HFFc6 (cell line): ENCODE measurements around the gene DNASE1L2. TPM values are rescaled to one million over a fixed set of nuclear protein-coding genes. Genes with fewer than 3 reads are reported as not detected.

ENCODE experiments used
- DNase-seq: peaks from one replicate; pipeline ENCODE4 v3.0.0-alpha.2; 2018
- H3K27ac Mint-ChIP-seq: 2 replicates; pipeline ENCODE4 v1.8.0; 2020; ENCODE audit warnings: mild to moderate bottlenecking, mixed read lengths
- H3K27me3 Mint-ChIP-seq: 2 replicates; pipeline ENCODE4 v1.8.0; 2021; ENCODE audit warnings: mild to moderate bottlenecking, moderate library complexity, mixed read lengths; ENCODE audit not compliant: insufficient read depth
- H3K36me3 Mint-ChIP-seq: 2 replicates; pipeline ENCODE4 v1.8.0; 2021; ENCODE audit warnings: low read depth, mixed read lengths
- H3K4me1 Mint-ChIP-seq: 2 replicates; pipeline ENCODE4 v1.8.0; 2020; ENCODE audit warnings: low read depth, mixed read lengths
- H3K4me3 Mint-ChIP-seq: 2 replicates; pipeline ENCODE4 v1.8.0; 2020; ENCODE audit warnings: mild to moderate bottlenecking, moderate library complexity, mixed read lengths
- H3K9me3 Mint-ChIP-seq: 2 replicates; pipeline ENCODE4 v1.8.0; 2020; ENCODE audit warnings: mild to moderate bottlenecking, mixed read lengths
- CTCF ChIP-seq: fragments of 200-600 bp; sonication (generic); IDR thresholded peaks from 2 replicates; pipeline ENCODE4 v1.5.0; 2021; ENCODE audit warnings: antibody characterized with exemption, mild to moderate bottlenecking
- total RNA-seq, 6 experiments: library from RNA; stranded (reverse); fragmentation: NEBNext Ultra II Directional; extraction: Animal tissue kit (Norgen Biotek cat#: 25700); gene quantifications; 2 replicates in 1 of 6; 3 replicates in 5 of 6; pipeline ENCODE4 v1.2.3, GENCODE V29; 2021

DNASE1L2 gene
- total RNA-seq, 6 experiments from 2014 or later: 0.82 to 1.5 (median 1.1) TPM

GRCh38 chr16:2208308-2208707, 27.9 kb upstream of the DNASE1L2 start:
- peaks cover 11% of the 10 kb centered on the region; the same call in 1 of the 2 replicates for H3K36me3 Mint-ChIP-seq
- no peaks in the 10 kb centered on the region for H3K9me3 Mint-ChIP-seq
- H3K4me3 Mint-ChIP-seq: no peak overlapping the region
- peaks cover 30% of the 10 kb centered on the region for H3K4me1 Mint-ChIP-seq
- no peak overlapping the region for H3K27ac Mint-ChIP-seq
- no peak for TF ChIP-seq CTCF
- peaks cover 8% of the 10 kb centered on the region for H3K27me3 Mint-ChIP-seq
- DNase-seq: no peak

DNA sequence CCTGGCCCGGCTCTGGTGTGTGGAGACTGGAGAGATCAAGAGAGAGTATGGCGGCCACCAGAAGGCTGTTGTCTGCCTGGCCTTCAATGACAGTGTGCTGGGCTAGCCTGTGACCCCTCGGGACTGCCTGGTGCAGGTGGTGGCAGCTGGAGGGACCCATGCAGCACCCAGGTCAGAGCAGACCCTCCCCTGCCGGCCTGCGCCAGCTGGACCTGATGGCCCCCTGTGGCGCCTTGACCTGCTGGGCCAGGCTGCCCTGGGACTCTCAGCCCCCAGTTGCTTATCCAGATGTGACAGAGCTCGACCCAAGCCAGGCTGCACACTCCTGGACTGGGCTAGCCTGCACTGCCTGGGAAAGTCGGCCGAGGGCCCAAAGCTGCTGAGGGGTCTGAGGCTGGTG, 27.5 kb upstream of the DNASE1L2 start:
- Mint-ChIP-seq H3K27ac (no peak overlapping the region), H3K4me1 (peaks cover 33% of the 10 kb centered on the region), H3K9me3 (no peaks in the 10 kb centered on the region), H3K36me3 (peaks cover 11% of the 10 kb centered on the region; the same call in 1 of the 2 replicates), H3K4me3 (no peak overlapping the region), H3K27me3 (peaks cover 11% of the 10 kb centered on the region)
- no peak for DNase-seq
- no peak for TF ChIP-seq CTCF

DNA sequence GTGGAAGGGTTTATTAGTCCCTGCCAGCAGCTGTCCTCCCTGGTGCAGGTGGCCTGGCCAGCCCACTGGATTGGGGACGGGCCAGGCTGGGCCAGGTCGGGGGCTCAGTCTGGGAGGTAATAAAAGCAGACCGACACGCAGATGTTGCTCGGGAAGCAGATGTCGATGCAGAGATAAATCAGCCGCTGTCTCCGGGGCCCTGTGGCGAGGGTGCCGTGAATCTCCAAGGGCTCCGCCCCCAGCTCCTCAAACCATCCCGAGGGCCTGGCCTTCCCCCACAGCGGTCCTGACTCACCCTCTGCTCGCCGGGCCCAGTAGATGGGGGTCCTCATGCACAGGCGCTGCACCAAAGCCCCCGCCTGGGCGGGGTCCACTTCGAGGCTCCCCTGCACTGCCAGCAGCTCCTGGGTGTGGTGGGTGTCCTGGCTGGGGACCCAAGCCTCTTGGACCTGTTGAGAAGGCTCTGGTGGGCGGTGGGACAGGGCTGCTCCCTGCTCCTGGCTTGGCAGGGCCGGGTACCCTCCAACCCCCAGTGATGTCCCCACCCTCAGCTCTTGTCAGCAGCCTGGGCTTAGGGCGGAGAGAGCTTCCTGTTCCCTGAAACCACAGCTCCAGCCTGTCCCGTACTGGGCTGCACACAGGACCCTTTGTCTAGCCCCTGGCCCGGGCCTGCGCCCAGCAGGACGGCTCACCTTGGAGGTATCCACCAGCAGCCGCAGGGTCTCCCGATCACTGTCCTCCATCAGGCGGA, 26.8 kb upstream of the DNASE1L2 start:
- no peak overlapping the region for H3K27ac Mint-ChIP-seq
- DNase-seq: no peak
- H3K27me3 Mint-ChIP-seq: peaks cover 11% of the 10 kb centered on the region
- H3K36me3 Mint-ChIP-seq: peaks cover 11% of the 10 kb centered on the region; the same call in 1 of the 2 replicates
- peaks cover 31% of the 10 kb centered on the region for H3K4me1 Mint-ChIP-seq
- no peak for TF ChIP-seq CTCF
- H3K9me3 Mint-ChIP-seq: no peaks in the 10 kb centered on the region
- H3K4me3 Mint-ChIP-seq: no peak overlapping the region

DNA sequence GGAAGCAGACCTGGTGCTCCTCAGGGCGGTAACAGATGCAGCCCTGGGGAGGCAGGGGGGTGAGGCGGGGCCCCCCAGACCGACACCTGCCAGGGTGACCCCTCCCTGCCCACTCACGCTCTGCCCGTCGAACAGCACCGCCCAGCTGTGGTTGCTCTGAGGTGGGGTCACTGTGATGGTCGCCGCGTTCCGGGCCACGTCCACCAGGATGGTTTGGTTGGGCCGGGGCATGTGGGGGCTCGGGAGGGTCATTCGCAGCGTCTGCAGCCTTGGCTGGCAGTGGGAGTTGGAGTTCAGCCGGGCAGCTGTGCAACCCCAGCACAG, 26.3 kb upstream of the DNASE1L2 start:
- no peak for TF ChIP-seq CTCF
- peaks cover 11% of the 10 kb centered on the region for H3K27me3 Mint-ChIP-seq
- no peak overlapping the region for H3K27ac Mint-ChIP-seq
- DNase-seq: no peak
- peaks cover 11% of the 10 kb centered on the region; the same call in 1 of the 2 replicates for H3K36me3 Mint-ChIP-seq
- peaks cover 27% of the 10 kb centered on the region for H3K4me1 Mint-ChIP-seq
- no peaks in the 10 kb centered on the region for H3K9me3 Mint-ChIP-seq
- no peak overlapping the region for H3K4me3 Mint-ChIP-seq

GRCh38 chr16:2210386-2211365, 25.6 kb upstream of the DNASE1L2 start, which contains the start of gene BRICD5:
Gene BRICD5, minus strand, starts transcription at chr16:2210863. Its CDS starts 30 bp downstream, at chr16:2210833.
- Mint-ChIP-seq H3K27ac (no peak within 1 kb of the TSS), H3K9me3 (no peaks in the 10 kb centered on the region), H3K4me3 (no peak within 1 kb of the TSS), H3K27me3 (peaks cover 11% of the 10 kb centered on the region), H3K36me3 (peaks cover 11% of the 10 kb centered on the region; the same call in 1 of the 2 replicates), H3K4me1 (peaks cover 32% of the 10 kb centered on the region)
- TF ChIP-seq CTCF: no peak
- DNase-seq: no peak
